Activated CD4-positive, alpha-beta T cell treated with anti-CD3 and anti-CD28 coated beads, Interleukin-2, Interleukin-4, amounts not matched to agents 100 ng/mL and 50 ng/mL, durations not matched to agents 16 hours and 8 hours (primary cell): ENCODE results near the gene OAF.
"Not testable (repeated sequence)": the region's sequence is repeated elsewhere in the genome, so short reads cannot be mapped to it uniquely, and the experiment has no call there.

Experiments
- DNase-seq: peaks from one replicate; pipeline ENCODE4 v3.0.0-alpha.2; 2020; ENCODE audit warnings: low spot score

Gene OAF

DNA sequence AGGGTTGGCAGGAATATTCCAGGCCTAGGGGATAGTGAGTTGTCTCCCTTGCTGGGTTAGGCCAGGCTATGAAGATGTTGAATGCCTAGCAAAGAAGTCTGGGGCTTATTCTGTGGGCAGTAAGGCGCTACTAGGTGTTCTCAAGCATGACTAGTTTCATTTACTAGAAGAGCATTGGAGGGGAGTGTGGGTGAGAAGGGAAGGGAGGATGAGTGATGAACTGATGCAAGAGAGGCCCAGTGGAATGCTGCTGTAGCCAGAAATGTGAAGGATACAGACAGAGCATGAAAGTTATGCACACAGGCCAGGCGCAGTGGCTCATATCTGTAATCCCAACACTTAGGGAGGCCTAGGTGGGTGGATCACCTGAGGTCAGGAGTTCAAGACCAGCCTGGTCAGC, 62.6 kb downstream of the OAF start:
- DNase-seq = no peak

DNA sequence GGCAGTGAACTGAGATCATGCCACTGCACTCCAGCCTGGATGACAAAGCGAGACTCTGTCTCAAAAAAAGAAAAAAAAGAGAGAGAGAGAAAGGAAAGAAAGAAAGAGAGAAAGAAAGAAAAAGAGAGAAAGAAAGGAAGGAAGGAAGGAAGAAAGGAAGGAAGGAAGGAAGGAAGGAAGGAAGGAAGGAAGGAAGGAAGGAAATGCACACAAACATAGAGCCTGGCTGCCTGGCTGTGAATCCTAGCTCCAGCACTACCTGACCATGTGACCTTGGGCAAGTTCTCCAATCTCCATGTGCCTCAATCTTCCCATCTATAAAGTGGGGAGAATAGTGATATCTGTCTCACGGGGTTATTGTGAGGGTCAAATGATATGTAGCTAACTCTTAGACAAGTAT, 63.1 kb downstream of the OAF start:
- DNase-seq = not testable (repeated sequence)

DNA sequence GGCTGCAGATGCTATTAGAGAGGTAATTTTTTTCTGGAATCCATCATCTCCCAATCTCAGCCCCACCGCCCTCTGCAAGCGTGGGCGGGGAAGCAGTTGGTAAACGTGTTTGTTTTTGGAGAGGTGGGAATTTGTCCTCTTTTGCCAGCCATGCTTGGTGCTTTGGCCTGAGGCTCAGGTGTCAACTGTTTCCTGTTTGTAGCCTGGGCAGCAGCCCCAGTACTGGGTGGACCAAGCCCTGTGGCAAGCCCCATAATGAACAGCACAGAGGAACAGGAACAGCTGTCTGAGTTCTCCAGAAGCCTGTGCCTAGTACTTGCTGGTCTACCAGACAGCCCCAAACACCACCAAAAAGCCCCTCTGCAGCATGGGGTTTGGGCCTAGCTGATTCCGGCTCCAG, 68.7 kb downstream of the OAF start:
- DNase-seq = no peak
